OCI-LY3 (cell line): Measurements from ENCODE around the gene MAN1A1.

Source experiments
- EZH2phosphoT487 ChIP-seq: fragments of 200-600 bp; shearing (Covaris generic); IDR thresholded peaks from 2 replicates; pipeline ENCODE4 v1.6.1; 2018; ENCODE audit warnings: antibody characterized with exemption, mixed run types, low read depth
- TF ChIP-seq, protein P1 (sequence below): fragments of 200-600, 300-600 bp; sonication (generic); IDR thresholded peaks from 2 replicates; pipeline ENCODE4 v1.5.1; 2014; ENCODE audit warnings: antibody characterized with exemption, low read length, low read depth

DNA sequence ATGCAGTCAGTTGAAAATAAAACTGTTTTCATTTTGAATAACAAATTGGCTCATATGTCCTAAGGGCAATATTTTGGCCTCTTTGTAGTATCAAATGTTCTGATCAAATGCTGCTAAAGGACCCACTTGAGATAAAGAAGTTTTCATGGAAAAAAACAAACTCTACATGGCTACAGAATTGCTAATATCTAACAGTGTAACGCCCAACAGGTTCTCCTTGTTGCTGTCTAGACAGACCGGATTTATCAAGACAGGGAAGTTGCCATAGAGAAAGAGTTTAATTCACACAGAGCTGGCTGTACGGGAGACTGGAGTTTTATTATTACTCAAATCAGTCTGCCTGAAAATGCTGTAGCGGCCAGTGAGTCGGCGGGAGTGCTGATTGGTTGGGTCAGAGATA lies 19.4 kb upstream of the MAN1A1 start:
- TF ChIP-seq EZH2phosphoT487: no peak
- TF ChIP-seq, protein P1, sequence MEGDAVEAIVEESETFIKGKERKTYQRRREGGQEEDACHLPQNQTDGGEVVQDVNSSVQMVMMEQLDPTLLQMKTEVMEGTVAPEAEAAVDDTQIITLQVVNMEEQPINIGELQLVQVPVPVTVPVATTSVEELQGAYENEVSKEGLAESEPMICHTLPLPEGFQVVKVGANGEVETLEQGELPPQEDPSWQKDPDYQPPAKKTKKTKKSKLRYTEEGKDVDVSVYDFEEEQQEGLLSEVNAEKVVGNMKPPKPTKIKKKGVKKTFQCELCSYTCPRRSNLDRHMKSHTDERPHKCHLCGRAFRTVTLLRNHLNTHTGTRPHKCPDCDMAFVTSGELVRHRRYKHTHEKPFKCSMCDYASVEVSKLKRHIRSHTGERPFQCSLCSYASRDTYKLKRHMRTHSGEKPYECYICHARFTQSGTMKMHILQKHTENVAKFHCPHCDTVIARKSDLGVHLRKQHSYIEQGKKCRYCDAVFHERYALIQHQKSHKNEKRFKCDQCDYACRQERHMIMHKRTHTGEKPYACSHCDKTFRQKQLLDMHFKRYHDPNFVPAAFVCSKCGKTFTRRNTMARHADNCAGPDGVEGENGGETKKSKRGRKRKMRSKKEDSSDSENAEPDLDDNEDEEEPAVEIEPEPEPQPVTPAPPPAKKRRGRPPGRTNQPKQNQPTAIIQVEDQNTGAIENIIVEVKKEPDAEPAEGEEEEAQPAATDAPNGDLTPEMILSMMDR: no peak
